ENCODE data around the gene TTC28. TPM values are rescaled to one million over a fixed set of nuclear protein-coding genes. Genes with fewer than 3 reads are reported as not detected.
"Not testable (repeated sequence)": the region's sequence is repeated elsewhere in the genome, so short reads cannot be mapped to it uniquely, and the experiment has no call there.

TTC28 gene
- total and polyA plus RNA-seq, 8 donors: 2.2 to 18.6 (median 11.5) TPM

GRCh38 chr22:28217277-28217676 is 462.4 kb downstream of the TTC28 start:
- WGBS, 2 donors: 94 to 98% methylated on average over 1 of the region's 1 CpG
- Histone ChIP-seq H3K36me3 (no peaks in the 10 kb centered on the region), H3K4me1 (peaks cover 0 to 4% (median 0%) of the 10 kb centered on the region in 3 donors), H3K4me3 (no peak overlapping the region), H3K9me3 (no peaks in the 10 kb centered on the region), H3K27me3 (no peaks in the 10 kb centered on the region), H3K27ac (no peak overlapping the region)
- intact Hi-C loops (cut with DNase I): no loop called here
- TF ChIP-seq CTCF (IDR thresholded peaks at IDR 0.05): no peak
- ATAC-seq (no peak), FAIRE-seq (no peak), DNase-seq (no peak)

- intact Hi-C loops (cut with DNase I); H3K36me3 ChIP-seq; H3K4me1 ChIP-seq; ATAC-seq; H3K4me3 ChIP-seq; H3K9me3 ChIP-seq; FAIRE-seq; H3K27ac ChIP-seq; DNase-seq; H3K27me3 ChIP-seq: not testable (repeated sequence)
- 94% methylated on average over 5 of the region's 5 CpGs for WGBS, 2 donors
These were observed 464.9 kb downstream of the TTC28 start for GRCh38 chr22:28214750-28215149.

- H3K4me3 ChIP-seq; H3K27me3 ChIP-seq; H3K4me1 ChIP-seq; ATAC-seq; H3K9me3 ChIP-seq; FAIRE-seq; DNase-seq; intact Hi-C loops (cut with DNase I); H3K27ac ChIP-seq; H3K36me3 ChIP-seq: not testable (repeated sequence)
- 84 to 85% methylated on average over 6 of the region's 6 CpGs for WGBS, 2 donors
These were observed 470.2 kb downstream of the TTC28 start for GRCh38 chr22:28209457-28209856.

- Histone ChIP-seq H3K36me3 (no peaks in the 10 kb centered on the region), H3K27ac (no peak overlapping the region), H3K4me3 (no peak overlapping the region), H3K4me1 (no peaks in the 10 kb centered on the region), H3K27me3 (no peaks in the 10 kb centered on the region), H3K9me3 (no peaks in the 10 kb centered on the region)
- intact Hi-C loops (cut with DNase I): no loop called here
- DNase-seq (no peak), FAIRE-seq (no peak), ATAC-seq (no peak)
- TF ChIP-seq CTCF (IDR thresholded peaks at IDR 0.05): no peak
- 78 to 90% methylated on average over 2 of the region's 2 CpGs for WGBS, 2 donors
These were observed 470.9 kb downstream of the TTC28 start for GRCh38 chr22:28208787-28209186.

GRCh38 chr22:28208036-28208435 is 471.6 kb downstream of the TTC28 start:
- Histone ChIP-seq H3K27me3 (no peaks in the 10 kb centered on the region), H3K4me1 (no peaks in the 10 kb centered on the region), H3K36me3 (no peaks in the 10 kb centered on the region), H3K27ac (no peak overlapping the region), H3K9me3 (no peaks in the 10 kb centered on the region), H3K4me3 (no peak overlapping the region)
- FAIRE-seq: no peak
- DNase-seq: no peak
- 96 to 98% methylated on average over 2 of the region's 2 CpGs for WGBS, 2 donors
- no peak for TF ChIP-seq CTCF (IDR thresholded peaks at IDR 0.05)
- ATAC-seq: peak in 1 of 4 donors; percentile 35
- intact Hi-C loops (cut with DNase I): no loop called here

GRCh38 chr22:28207281-28208030 is 472.2 kb downstream of the TTC28 start:
- Histone ChIP-seq H3K9me3 (no peaks in the 10 kb centered on the region), H3K4me1 (no peaks in the 10 kb centered on the region), H3K4me3 (no peak overlapping the region), H3K27me3 (no peaks in the 10 kb centered on the region), H3K36me3 (no peaks in the 10 kb centered on the region), H3K27ac (no peak overlapping the region)
- FAIRE-seq (no peak), DNase-seq (no peak), ATAC-seq (no peak)
- intact Hi-C loops (cut with DNase I): no loop called here
- WGBS, 2 donors: 93 to 94% methylated on average over 6 of the region's 6 CpGs
- TF ChIP-seq CTCF (IDR thresholded peaks at IDR 0.05): no peak
